ENCODE measurements around the gene OSMR.

DNA sequence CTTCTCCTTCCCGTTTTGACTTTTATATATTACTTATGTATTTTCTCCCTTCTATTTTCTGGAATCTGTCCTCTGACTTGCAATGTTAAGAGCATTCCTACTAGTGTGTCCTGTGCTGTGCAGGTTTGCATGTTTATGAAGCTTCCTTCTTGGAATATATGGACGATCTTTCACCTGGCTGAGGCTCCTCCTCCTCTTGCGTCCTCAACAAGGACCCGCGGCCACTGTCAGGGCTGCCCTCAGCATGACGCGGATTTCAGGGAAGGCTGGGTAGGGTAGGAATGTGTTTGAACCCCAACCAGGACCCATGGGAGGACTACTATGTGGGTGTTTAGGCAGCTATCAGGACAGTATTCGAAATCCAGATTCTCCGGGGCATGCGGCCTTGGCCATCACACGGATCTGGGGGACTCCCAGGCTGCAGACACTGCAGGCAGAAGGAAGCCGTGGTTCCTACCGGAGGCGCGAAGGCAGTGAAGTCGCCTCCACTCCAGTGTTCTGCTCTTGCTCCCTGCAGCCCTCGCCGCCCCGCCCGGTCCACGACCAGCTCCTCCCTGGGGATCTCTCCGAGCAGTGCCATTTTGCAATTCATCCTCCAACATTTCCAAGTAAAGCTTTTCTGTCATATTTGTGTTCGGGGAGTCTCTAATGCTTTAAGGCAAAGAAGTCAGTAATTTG lies 37.0 kb upstream of the OSMR start:
- TF ChIP-seq, protein P1, sequence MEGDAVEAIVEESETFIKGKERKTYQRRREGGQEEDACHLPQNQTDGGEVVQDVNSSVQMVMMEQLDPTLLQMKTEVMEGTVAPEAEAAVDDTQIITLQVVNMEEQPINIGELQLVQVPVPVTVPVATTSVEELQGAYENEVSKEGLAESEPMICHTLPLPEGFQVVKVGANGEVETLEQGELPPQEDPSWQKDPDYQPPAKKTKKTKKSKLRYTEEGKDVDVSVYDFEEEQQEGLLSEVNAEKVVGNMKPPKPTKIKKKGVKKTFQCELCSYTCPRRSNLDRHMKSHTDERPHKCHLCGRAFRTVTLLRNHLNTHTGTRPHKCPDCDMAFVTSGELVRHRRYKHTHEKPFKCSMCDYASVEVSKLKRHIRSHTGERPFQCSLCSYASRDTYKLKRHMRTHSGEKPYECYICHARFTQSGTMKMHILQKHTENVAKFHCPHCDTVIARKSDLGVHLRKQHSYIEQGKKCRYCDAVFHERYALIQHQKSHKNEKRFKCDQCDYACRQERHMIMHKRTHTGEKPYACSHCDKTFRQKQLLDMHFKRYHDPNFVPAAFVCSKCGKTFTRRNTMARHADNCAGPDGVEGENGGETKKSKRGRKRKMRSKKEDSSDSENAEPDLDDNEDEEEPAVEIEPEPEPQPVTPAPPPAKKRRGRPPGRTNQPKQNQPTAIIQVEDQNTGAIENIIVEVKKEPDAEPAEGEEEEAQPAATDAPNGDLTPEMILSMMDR (IDR thresholded peaks at IDR 0.05), result no peak
- TF ChIP-seq EZH2 (IDR thresholded peaks at IDR 0.05), result no peak
